Common myeloid progenitor, CD34-positive (primary cell): Measurements from ENCODE around the gene PRXL2C.

Experiments used
- CTCF ChIA-PET: fragments of 350-600 bp; sonication (Branson Sonifier 250); formaldehyde crosslinking; loops from one replicate; lab custom pipeline; 2021; ENCODE audit warnings: antibody characterized with exemption; lab: Charles Lee
- POLR2A ChIA-PET: fragments of 350-600 bp; sonication (Branson Sonifier 250); formaldehyde crosslinking; loops from one replicate; lab custom pipeline; 2021; ENCODE audit warnings: antibody characterized with exemption; lab: Charles Lee
- DNase-seq, 3 donors: peaks; one replicate each; pipeline versions ENCODE4 v3.0.0 to v3.0.0-alpha.2; 2013
- H3K27ac ChIP-seq, 2 experiments: 1 replicate in 1 of 2; 2 replicates in 1 of 2; pipeline ENCODE4 v1.7.0; 2013; ENCODE audit warnings: inconsistent platforms in 2 of 2, low read length in 2 of 2, mild to moderate bottlenecking in 2 of 2, low read depth in 1 of 2, moderate library complexity in 1 of 2; ENCODE audit not compliant: severe bottlenecking in 2 of 2, insufficient read depth in 1 of 2, poor library complexity in 1 of 2
- H3K27me3 ChIP-seq, 5 experiments: replicated peaks in 2 of 5; 1 replicate in 3 of 5; 2 replicates in 2 of 5; pipeline versions ENCODE4 v1.6.1 to v1.7.0; 2013; ENCODE audit warnings: low read length in 4 of 5, mild to moderate bottlenecking in 2 of 5, moderate library complexity in 2 of 5, inconsistent platforms in 1 of 5; ENCODE audit not compliant: insufficient read depth in 5 of 5, control insufficient read depth in 4 of 5
- H3K36me3 ChIP-seq, 4 experiments: 1 replicate in 2 of 4; 2 replicates in 2 of 4; pipeline versions ENCODE4 v1.6.1 to v1.7.0; 2013; ENCODE audit warnings: low read length in 3 of 4, control low read depth in 1 of 4, mild to moderate bottlenecking in 1 of 4; ENCODE audit not compliant: control insufficient read depth in 4 of 4, insufficient read depth in 4 of 4
- H3K4me1 ChIP-seq, 4 experiments: 1 replicate in 3 of 4; 2 replicates in 1 of 4; pipeline versions ENCODE4 v1.6.1 to v1.7.1; 2013; ENCODE audit warnings: low read length in 3 of 4, mild to moderate bottlenecking in 3 of 4, control low read depth in 1 of 4, inconsistent platforms in 1 of 4, moderate library complexity in 1 of 4; ENCODE audit not compliant: control insufficient read depth in 4 of 4, insufficient read depth in 4 of 4; ENCODE audit errors: control extremely low read depth in 1 of 4
- H3K4me3 ChIP-seq, 7 experiments: 1 replicate in 4 of 7; 2 replicates in 3 of 7; pipeline versions ENCODE4 v1.5.1 to v1.7.0; 2013; ENCODE audit warnings: mild to moderate bottlenecking in 7 of 7, low read length in 6 of 7, moderate library complexity in 6 of 7, inconsistent platforms in 2 of 7, low read depth in 2 of 7, control low read depth in 1 of 7; ENCODE audit not compliant: insufficient read depth in 4 of 7, control insufficient read depth in 1 of 7; ENCODE audit errors: extremely low read depth in 1 of 7
- H3K9me3 ChIP-seq, 5 experiments: 1 replicate in 4 of 5; 2 replicates in 1 of 5; pipeline versions ENCODE4 v1.6.1 to v1.7.1; 2013; ENCODE audit warnings: low read length in 4 of 5, mild to moderate bottlenecking in 2 of 5, inconsistent platforms in 1 of 5, low read depth in 1 of 5, moderate library complexity in 1 of 5; ENCODE audit not compliant: control insufficient read depth in 4 of 5, insufficient read depth in 2 of 5; ENCODE audit errors: control extremely low read depth in 1 of 5
- WGBS: methylation state at CpG from one replicate; pipeline ENCODE4 v1.1.5; 2013; ENCODE audit not compliant: insufficient coverage; 5-methylcytosine and 5-hydroxymethylcytosine counted together

Gene PRXL2C

DNA sequence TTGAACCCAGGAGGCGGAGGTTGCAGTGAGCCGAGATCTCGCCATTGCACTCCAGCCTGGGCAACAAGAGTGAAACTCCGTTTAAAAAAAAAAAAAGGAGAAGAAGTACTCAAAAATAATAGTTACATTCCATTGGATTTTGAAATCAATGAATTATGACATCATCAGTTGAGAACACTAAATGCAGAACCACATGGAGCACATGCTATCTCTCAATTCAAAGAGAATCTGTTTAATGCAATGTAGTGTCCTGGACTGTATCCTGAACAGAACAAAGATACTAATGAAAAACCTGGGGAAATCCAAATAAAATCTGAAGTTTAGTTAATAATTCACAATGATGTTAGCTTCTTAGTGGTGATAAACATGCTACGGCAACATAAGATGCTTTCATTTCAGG lies 55.8 kb downstream of the PRXL2C start:
- POLR2A ChIA-PET, result no interaction called here
- 96% methylated on average over 4 of the region's 5 CpGs for WGBS
- H3K27ac ChIP-seq, result no peak overlapping the region
- H3K4me3 ChIP-seq, result no peak overlapping the region
- H3K36me3 ChIP-seq, result no peaks in the 10 kb centered on the region
- H3K9me3 ChIP-seq, result no peaks in the 10 kb centered on the region
- H3K27me3 ChIP-seq, result no peaks in the 10 kb centered on the region
- CTCF ChIA-PET, result no interaction called here
- no peaks in the 10 kb centered on the region for H3K4me1 ChIP-seq
- DNase-seq, result no peak

DNA sequence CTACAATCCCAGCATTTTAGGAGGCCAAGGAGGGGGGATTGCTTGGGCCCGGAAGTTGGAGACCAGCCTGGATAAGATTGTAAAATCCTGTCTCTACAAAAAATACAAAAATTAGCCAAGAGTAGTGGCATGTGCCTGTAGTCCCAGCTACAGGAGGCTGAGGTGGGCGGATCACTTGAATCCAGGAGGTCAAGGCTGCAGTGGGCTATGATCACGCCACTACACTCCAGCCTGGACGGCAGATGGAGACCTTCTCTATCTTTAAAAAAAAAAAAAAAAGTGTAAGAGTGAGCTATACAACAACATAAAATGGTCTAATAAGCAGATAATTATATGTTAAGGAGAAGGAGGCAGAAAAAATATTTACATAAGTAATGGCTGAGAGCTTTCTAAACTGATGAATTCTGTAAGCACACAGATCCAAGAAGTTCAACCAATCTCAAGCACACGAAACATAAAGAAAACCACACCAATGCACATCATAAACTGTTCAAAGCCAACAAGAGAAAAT lies 58.5 kb downstream of the PRXL2C start:
- ChIA-PET CTCF (interaction anchor here (1.0 kb wide), 1 partner anchor 11 kb away, joined by 3 read pairs; no protein-coding TSS in a partner anchor), POLR2A (no interaction called here)
- no peaks in the 10 kb centered on the region for H3K27me3 ChIP-seq
- H3K4me1 ChIP-seq, result no peaks in the 10 kb centered on the region
- no peak overlapping the region for H3K27ac ChIP-seq
- no peak overlapping the region for H3K4me3 ChIP-seq
- H3K9me3 ChIP-seq, result no peaks in the 10 kb centered on the region
- H3K36me3 ChIP-seq, result no peaks in the 10 kb centered on the region
- DNase-seq, result no peak
- 100% methylated on average over 2 of the region's 5 CpGs for WGBS
